ENCODE data around the gene UCMA.

DNA sequence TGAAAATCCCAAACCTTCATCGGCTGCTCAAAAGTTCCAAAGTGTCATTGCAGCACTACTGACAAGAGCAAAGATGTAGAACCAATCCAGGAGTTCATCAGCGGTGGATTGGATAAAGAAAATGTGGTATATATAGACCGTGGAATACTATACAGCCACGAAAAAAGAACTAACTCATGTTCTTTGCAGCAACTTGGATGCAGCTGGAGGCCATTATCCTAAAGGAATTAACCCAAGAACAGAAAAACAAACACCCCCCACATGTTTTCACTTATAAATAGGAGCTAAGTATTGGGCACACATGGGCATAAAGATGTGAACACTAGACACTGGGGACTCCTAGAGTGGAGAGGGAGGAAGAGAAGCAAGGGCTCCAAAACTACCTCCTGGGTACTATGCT is 34.1 kb upstream of the UCMA start:
- TF ChIP-seq, protein P1, sequence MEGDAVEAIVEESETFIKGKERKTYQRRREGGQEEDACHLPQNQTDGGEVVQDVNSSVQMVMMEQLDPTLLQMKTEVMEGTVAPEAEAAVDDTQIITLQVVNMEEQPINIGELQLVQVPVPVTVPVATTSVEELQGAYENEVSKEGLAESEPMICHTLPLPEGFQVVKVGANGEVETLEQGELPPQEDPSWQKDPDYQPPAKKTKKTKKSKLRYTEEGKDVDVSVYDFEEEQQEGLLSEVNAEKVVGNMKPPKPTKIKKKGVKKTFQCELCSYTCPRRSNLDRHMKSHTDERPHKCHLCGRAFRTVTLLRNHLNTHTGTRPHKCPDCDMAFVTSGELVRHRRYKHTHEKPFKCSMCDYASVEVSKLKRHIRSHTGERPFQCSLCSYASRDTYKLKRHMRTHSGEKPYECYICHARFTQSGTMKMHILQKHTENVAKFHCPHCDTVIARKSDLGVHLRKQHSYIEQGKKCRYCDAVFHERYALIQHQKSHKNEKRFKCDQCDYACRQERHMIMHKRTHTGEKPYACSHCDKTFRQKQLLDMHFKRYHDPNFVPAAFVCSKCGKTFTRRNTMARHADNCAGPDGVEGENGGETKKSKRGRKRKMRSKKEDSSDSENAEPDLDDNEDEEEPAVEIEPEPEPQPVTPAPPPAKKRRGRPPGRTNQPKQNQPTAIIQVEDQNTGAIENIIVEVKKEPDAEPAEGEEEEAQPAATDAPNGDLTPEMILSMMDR (IDR thresholded peaks at IDR 0.05) = no peak
- no peak for TF ChIP-seq EP300 (IDR thresholded peaks at IDR 0.05)
